Tibial nerve (tissue), 4 donors: ENCODE measurements around the gene TMEM9. TPM values are rescaled to one million over a fixed set of nuclear protein-coding genes. Genes with fewer than 3 reads are reported as not detected.

Experiments used
- DNase-seq, 2 donors: peaks; one replicate each; pipeline ENCODE4 v3.0.0-alpha.2; 2019; ENCODE audit warnings: low spot score in 2 of 2
- H3K27ac ChIP-seq, 4 donors: fragments of 200-600 bp; sonication (generic) in 3 of 4; one replicate each; pipeline ENCODE4 v1.5.1; 2017 to 2019; ENCODE audit warnings: mild to moderate bottlenecking in 1 of 4
- H3K27me3 ChIP-seq, 2 donors: fragments of 200-600 bp; sonication (generic) in 1 of 2; one replicate each; pipeline versions ENCODE4 v1.5.1 to v1.6.0; 2017 to 2019
- H3K36me3 ChIP-seq, 3 donors: fragments of 200-600 bp; sonication (generic); one replicate each; pipeline ENCODE4 v1.5.1; 2018 to 2019
- H3K4me1 ChIP-seq, 4 donors: fragments of 200-600 bp; sonication (generic) in 3 of 4; one replicate each; pipeline ENCODE4 v1.5.1; 2017 to 2019
- H3K4me3 ChIP-seq, 4 donors: fragments of 200-600 bp; sonication (generic) in 3 of 4; one replicate each; pipeline ENCODE4 v1.5.1; 2017 to 2019; ENCODE audit warnings: mild to moderate bottlenecking in 1 of 4, moderate library complexity in 1 of 4
- H3K9me3 ChIP-seq, 4 donors: fragments of 200-600 bp; sonication (generic) in 3 of 4; one replicate each; pipeline ENCODE4 v1.5.1; 2017 to 2019
- CTCF ChIP-seq, 5 experiments: fragments of 200-600 bp in 3 of 5; fragments of 450-650 bp in 2 of 5; sonication (generic) in 3 of 5; IDR thresholded peaks; one replicate each; pipeline ENCODE4 v1.5.1; 2016 to 2019; ENCODE audit warnings: antibody characterized with exemption in 5 of 5, mild to moderate bottlenecking in 3 of 5, moderate library complexity in 2 of 5
- EP300 ChIP-seq, 2 donors: sonication (generic); formaldehyde crosslinking; IDR thresholded peaks; one replicate each; pipeline ENCODE4 v1.6.1; 2017; ENCODE audit warnings: antibody characterized with exemption in 2 of 2, mild to moderate bottlenecking in 1 of 2
- POLR2A ChIP-seq, 2 donors: fragments of 450-650 bp; IDR thresholded peaks; one replicate each; pipeline ENCODE4 v1.6.1; 2017; ENCODE audit warnings: antibody characterized with exemption in 2 of 2, mild to moderate bottlenecking in 2 of 2, moderate library complexity in 2 of 2
- WGBS, 2 donors: methylation state at CpG; one replicate each; pipeline ENCODE4 v1.1.5; 2018; 5-methylcytosine and 5-hydroxymethylcytosine counted together
- total RNA-seq, 4 donors: library from RNA; depleted of rRNA; stranded (reverse); fragments of >200 nt; gene quantifications; one replicate each; pipeline ENCODE4 v1.1.0, GENCODE V29; 2016

TMEM9 gene
- total RNA-seq, 4 donors from 2014 or later, result 57.9 to 73.9 (median 66.3) TPM

- Histone ChIP-seq H3K9me3 (no peaks in the 10 kb centered on the region), H3K4me1 (no peaks in the 10 kb centered on the region), H3K27me3 (no peaks in the 10 kb centered on the region), H3K36me3 (peaks cover 0 to 9% (median 0%) of the 10 kb centered on the region in 3 donors), H3K4me3 (no peak overlapping the region), H3K27ac (no peak overlapping the region)
- TF ChIP-seq CTCF (IDR thresholded peaks at IDR 0.05), result no peak
- no peak for TF ChIP-seq POLR2A (IDR thresholded peaks at IDR 0.05)
- no peak for TF ChIP-seq EP300 (IDR thresholded peaks at IDR 0.05)
- no peak for DNase-seq
- 84 to 86% methylated on average over 16 to 17 of the region's 17 CpGs for WGBS, 2 donors
Measured at GRCh38 chr1:201127755-201128455, 26.4 kb downstream of the TMEM9 start.

GRCh38 chr1:201126832-201127754 is 27.2 kb downstream of the TMEM9 start, which contains the start of gene ASCL5:
Gene ASCL5, minus strand, starts transcription at chr1:201127184. Its CDS starts 11,812 bp downstream, at chr1:201115372.
- DNase-seq, result no peak
- peaks cover 0 to 5% of the 10 kb centered on the region in 2 donors for H3K27me3 ChIP-seq
- H3K9me3 ChIP-seq, result no peaks in the 10 kb centered on the region
- no peak within 1 kb of the TSS for H3K27ac ChIP-seq
- H3K36me3 ChIP-seq, result peaks cover 0 to 1% (median 0%) of the 10 kb centered on the region in 3 donors
- no peaks in the 10 kb centered on the region for H3K4me1 ChIP-seq
- no peak within 1 kb of the TSS for H3K4me3 ChIP-seq
- no peak for TF ChIP-seq EP300 (IDR thresholded peaks at IDR 0.05)
- TF ChIP-seq CTCF (IDR thresholded peaks at IDR 0.05), result no peak
- TF ChIP-seq POLR2A (IDR thresholded peaks at IDR 0.05), result no peak
- WGBS, 2 donors, result 74% methylated on average over 22 to 23 of the region's 24 CpGs

- WGBS, 2 donors, result 64 to 71% methylated on average over 1 to 3 of the region's 3 CpGs
- TF ChIP-seq EP300 (IDR thresholded peaks at IDR 0.05) (no peak), POLR2A (IDR thresholded peaks at IDR 0.05) (no peak)
- Histone ChIP-seq H3K36me3 (no peaks in the 10 kb centered on the region), H3K27ac (no peak overlapping the region), H3K9me3 (no peaks in the 10 kb centered on the region), H3K4me1 (no peaks in the 10 kb centered on the region), H3K27me3 (peaks cover 0 to 8% of the 10 kb centered on the region in 2 donors), H3K4me3 (no peak overlapping the region)
- no peak for DNase-seq
Measured at GRCh38 chr1:201126463-201126831, 27.8 kb downstream of the TMEM9 start.

GRCh38 chr1:201125800-201126199 is 28.5 kb downstream of the TMEM9 start:
- no peak for TF ChIP-seq EP300 (IDR thresholded peaks at IDR 0.05)
- no peak for TF ChIP-seq POLR2A (IDR thresholded peaks at IDR 0.05)
- no peak for TF ChIP-seq CTCF (IDR thresholded peaks at IDR 0.05)
- Histone ChIP-seq H3K4me1 (no peaks in the 10 kb centered on the region), H3K27ac (no peak overlapping the region), H3K36me3 (no peaks in the 10 kb centered on the region), H3K9me3 (no peaks in the 10 kb centered on the region), H3K4me3 (no peak overlapping the region), H3K27me3 (peaks cover 0 to 8% of the 10 kb centered on the region in 2 donors)
- no peak for DNase-seq
- WGBS, 2 donors, result 56 to 67% methylated on average over 7 of the region's 7 CpGs

GRCh38 chr1:201125019-201125418 is 29.3 kb downstream of the TMEM9 start:
- no peak overlapping the region for H3K27ac ChIP-seq
- H3K27me3 ChIP-seq, result peaks cover 0 to 13% of the 10 kb centered on the region in 2 donors
- no peaks in the 10 kb centered on the region for H3K9me3 ChIP-seq
- no peaks in the 10 kb centered on the region for H3K36me3 ChIP-seq
- no peak overlapping the region for H3K4me3 ChIP-seq
- no peak for TF ChIP-seq CTCF (IDR thresholded peaks at IDR 0.05)
- TF ChIP-seq EP300 (IDR thresholded peaks at IDR 0.05), result no peak
- TF ChIP-seq POLR2A (IDR thresholded peaks at IDR 0.05), result no peak
- 72 to 79% methylated on average over 9 of the region's 9 CpGs for WGBS, 2 donors
- H3K4me1 ChIP-seq, result no peaks in the 10 kb centered on the region
- DNase-seq, result no peak
